Muscle of leg (tissue), 11 donors: ENCODE measurements around the gene SLC8A1. TPM values are rescaled to one million over a fixed set of nuclear protein-coding genes. Genes with fewer than 3 reads are reported as not detected.

Experiments used
- DNase-seq: peaks from one replicate; pipeline ENCODE4 v3.0.0; 2013
- H3K27ac ChIP-seq: one replicate; pipeline ENCODE4 v1.5.1; 2013; ENCODE audit warnings: mild to moderate bottlenecking, low read length, control low read depth
- H3K27me3 ChIP-seq: one replicate; pipeline ENCODE4 v1.6.1; 2013; ENCODE audit warnings: low read length; ENCODE audit not compliant: control insufficient read depth, insufficient read depth
- H3K36me3 ChIP-seq: one replicate; pipeline ENCODE4 v1.6.1; 2013; ENCODE audit warnings: low read length; ENCODE audit not compliant: control insufficient read depth, insufficient read depth
- H3K4me1 ChIP-seq: one replicate; pipeline ENCODE4 v1.6.1; 2013; ENCODE audit warnings: low read length; ENCODE audit not compliant: control insufficient read depth, insufficient read depth
- H3K4me3 ChIP-seq: one replicate; pipeline ENCODE4 v1.5.1; 2013; ENCODE audit warnings: low read length, control low read depth
- H3K9me3 ChIP-seq: replicated peaks from 2 replicates; pipeline ENCODE4 v1.6.1; 2013; ENCODE audit warnings: low read depth, low read length; ENCODE audit not compliant: control insufficient read depth
- WGBS: methylation state at CpG from one replicate; pipeline ENCODE4 v1.1.5; 2013; ENCODE audit warnings: missing lambda C conversion rate; ENCODE audit not compliant: insufficient coverage; 5-methylcytosine and 5-hydroxymethylcytosine counted together
- polyA plus RNA-seq, 8 donors: library from polyadenylated mRNA; unstranded; fragments of 120-200 nt; gene quantifications; one replicate each; pipeline versions ENCODE4 v1.2.1 to v1.2.3, GENCODE V29; 2013; ENCODE audit warnings: inconsistent platforms in 1 of 8, low replicate concordance in 1 of 8; ENCODE audit not compliant: insufficient read length in 8 of 8, insufficient read depth in 1 of 8
- total RNA-seq: library from RNA; stranded (reverse); fragments of 120-200 nt; gene quantifications from one replicate; pipeline ENCODE4 v1.2.4, GENCODE V29; 2013

The SLC8A1 gene
- total and polyA plus RNA-seq, 9 donors, result 4.9 to 36.8 (median 8.9) TPM

DNA sequence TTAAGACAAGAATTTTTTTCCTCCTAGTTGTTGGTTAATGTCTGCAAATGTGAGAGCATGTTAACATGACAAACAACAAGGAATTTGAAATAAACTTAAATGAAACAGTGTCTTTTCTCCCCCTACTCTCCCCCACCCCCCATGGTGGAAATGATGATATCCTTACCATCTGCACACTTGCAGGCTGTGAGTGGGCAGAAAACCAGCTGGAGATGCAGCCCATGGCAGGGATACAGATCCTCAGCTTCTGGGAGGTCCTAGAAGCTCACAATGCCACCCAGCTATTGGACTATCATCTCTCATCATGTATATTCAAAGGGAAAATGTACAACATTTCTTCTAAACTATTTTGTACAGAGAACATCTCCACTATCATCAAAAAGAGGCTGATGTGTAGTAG is 196.8 kb downstream of the SLC8A1 start:
- Histone ChIP-seq H3K27ac (no peak overlapping the region), H3K4me1 (peaks cover 3% of the 10 kb centered on the region), H3K4me3 (no peak overlapping the region)

DNA sequence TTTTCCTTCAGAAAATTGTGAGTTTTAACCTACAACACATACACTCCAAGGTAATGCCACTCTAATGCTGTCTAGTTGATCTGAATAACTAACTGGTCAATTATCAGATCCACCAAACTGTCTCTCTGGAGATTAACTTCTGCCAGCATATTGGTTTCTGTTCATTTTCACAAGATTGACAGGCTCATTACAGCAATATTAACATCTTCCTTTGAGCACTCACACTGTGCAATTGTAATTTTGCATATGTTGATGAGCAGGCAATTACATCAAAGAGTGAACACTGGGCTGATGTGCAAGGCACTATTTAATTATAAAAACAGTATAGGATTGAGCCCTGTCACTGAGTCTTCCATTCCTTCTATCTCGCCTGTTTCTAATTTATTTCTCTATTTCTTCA is 197.3 kb downstream of the SLC8A1 start:
- no peak overlapping the region for H3K4me3 ChIP-seq
- no peak overlapping the region for H3K27ac ChIP-seq
- WGBS, result no CpG with 5 or more reads among the region's 1 CpG
- H3K27me3 ChIP-seq, result no peaks in the 10 kb centered on the region
- no peaks in the 10 kb centered on the region for H3K9me3 ChIP-seq
- peaks cover 3% of the 10 kb centered on the region for H3K4me1 ChIP-seq
- no peaks in the 10 kb centered on the region for H3K36me3 ChIP-seq
- no peak for DNase-seq

More for the DNA sequence above, 196.8 kb downstream of the SLC8A1 start:
- H3K36me3 ChIP-seq, result no peaks in the 10 kb centered on the region
- no peaks in the 10 kb centered on the region for H3K9me3 ChIP-seq
- no peaks in the 10 kb centered on the region for H3K27me3 ChIP-seq
- no peak for DNase-seq

DNA sequence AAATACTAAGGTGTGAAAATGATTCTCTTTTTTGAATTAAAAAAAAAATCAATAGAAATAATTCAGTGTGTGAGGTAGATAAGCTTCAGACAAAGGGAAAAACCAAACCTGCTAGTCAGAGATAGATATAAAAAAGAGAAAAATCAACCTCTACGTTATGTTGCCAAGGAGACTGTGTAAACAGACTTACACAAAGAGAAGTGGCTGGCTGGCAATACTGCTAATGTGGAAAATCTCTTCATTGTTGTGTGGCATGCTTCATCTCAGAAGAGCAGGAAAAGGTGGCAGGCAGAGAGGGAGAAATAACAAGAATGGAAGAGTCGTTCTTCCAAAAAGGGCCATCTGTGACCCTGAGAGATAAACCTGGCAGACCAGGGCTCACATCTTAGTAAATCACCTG is 200.8 kb downstream of the SLC8A1 start:
- Histone ChIP-seq H3K27ac (no peak overlapping the region), H3K4me1 (peaks cover 3% of the 10 kb centered on the region)
- WGBS, result 40% methylated on average over 1 of the region's 2 CpGs

DNA sequence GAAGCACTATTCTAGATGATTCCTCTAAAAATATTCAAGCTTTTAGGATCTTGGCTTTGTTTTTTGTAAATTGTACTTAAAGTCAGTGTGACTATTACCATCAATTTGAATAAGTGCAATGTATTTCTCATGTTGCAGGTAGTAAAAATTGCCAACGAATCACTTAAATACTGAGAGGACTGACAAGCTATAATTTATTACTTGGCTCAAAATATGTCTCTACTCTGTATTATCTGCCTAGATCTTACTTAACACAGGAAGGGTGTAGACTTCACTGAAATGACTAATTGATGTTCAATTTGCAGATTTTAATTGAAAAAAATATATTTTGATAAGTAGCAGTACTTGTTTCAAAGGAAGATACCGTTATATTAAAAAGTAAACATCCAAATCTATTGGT is 202.3 kb downstream of the SLC8A1 start:
- Histone ChIP-seq H3K27ac (no peak overlapping the region), H3K9me3 (no peaks in the 10 kb centered on the region), H3K4me1 (peaks cover 3% of the 10 kb centered on the region), H3K4me3 (no peak overlapping the region), H3K27me3 (no peaks in the 10 kb centered on the region), H3K36me3 (no peaks in the 10 kb centered on the region)
- no CpG with 5 or more reads among the region's 2 CpGs for WGBS
- DNase-seq, result no peak

More for the DNA sequence above, 200.8 kb downstream of the SLC8A1 start:
- no peaks in the 10 kb centered on the region for H3K9me3 ChIP-seq
- DNase-seq, result peak; percentile 70
- no peak overlapping the region for H3K4me3 ChIP-seq
- no peaks in the 10 kb centered on the region for H3K27me3 ChIP-seq
- no peaks in the 10 kb centered on the region for H3K36me3 ChIP-seq

DNA sequence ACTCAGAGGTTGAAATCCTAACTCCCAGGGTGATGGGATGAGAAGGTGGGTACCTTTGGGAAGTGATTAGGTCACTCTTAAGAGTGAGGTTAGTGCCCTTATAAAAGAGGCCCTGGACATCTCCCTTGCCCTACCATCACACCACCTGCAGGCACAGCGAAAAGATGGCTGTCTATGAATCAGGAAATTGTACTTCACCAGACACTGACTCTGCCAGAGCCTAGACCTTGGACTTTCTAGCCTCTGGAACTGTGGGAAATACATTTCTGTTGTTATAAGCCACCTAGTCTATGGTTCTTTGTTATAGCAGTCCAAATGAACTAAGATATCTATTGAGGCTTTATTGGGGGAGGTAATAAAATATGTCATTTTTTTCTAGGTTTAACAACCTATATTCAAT is 203.6 kb downstream of the SLC8A1 start:
- DNase-seq, result no peak
- Histone ChIP-seq H3K36me3 (no peaks in the 10 kb centered on the region), H3K27me3 (no peaks in the 10 kb centered on the region), H3K9me3 (no peaks in the 10 kb centered on the region), H3K4me3 (no peak overlapping the region), H3K4me1 (peaks cover 8% of the 10 kb centered on the region), H3K27ac (no peak overlapping the region)
- WGBS, result no CpG with 5 or more reads among the region's 1 CpG

DNA sequence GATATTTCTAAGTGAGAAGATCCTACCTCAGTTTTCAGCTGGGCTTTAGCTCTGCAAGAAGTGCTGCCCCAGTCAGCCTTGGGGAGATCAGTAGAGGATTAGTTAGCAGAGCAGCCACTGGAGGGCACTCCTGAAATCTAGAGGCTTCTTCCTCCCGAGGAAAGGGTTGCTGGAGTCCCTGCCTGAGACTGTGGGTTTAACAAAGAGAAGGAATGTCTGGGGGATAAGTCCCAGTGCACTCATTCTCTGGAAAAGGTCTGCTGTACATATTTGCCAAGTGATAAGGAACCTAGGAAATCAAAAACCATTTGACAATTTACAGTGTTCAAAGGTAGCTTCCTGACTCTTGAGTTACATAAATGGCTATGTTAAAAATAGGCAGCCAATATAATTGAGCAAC is 207.2 kb downstream of the SLC8A1 start:
- H3K4me3 ChIP-seq, result no peak overlapping the region
- no peak overlapping the region for H3K27ac ChIP-seq
- no peaks in the 10 kb centered on the region for H3K36me3 ChIP-seq
- 13% methylated on average over 1 of the region's 1 CpG for WGBS
- H3K27me3 ChIP-seq, result no peaks in the 10 kb centered on the region
- no peaks in the 10 kb centered on the region for H3K9me3 ChIP-seq
- peak; percentile 51 for DNase-seq
- peaks cover 7% of the 10 kb centered on the region for H3K4me1 ChIP-seq

DNA sequence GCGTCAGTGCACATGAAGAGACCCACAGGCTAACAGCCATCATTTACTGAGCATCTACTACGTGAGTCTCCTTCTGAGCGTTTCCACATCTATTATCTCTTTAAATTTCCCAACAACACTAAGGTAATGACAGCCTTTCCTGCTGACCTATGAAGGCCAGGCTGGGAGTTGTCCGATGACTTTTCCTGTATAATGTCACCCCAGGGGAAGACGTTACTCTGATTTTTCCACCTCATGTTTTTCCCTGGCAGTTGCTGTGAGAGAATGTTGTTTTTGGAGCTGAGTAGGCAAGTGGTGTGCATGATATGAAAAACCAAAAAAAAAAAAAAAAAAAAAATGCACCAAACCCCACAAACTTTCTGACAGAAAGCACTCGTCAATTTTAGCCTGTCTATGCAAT is 207.6 kb downstream of the SLC8A1 start:
- no peak overlapping the region for H3K27ac ChIP-seq
- peaks cover 7% of the 10 kb centered on the region for H3K4me1 ChIP-seq

DNA sequence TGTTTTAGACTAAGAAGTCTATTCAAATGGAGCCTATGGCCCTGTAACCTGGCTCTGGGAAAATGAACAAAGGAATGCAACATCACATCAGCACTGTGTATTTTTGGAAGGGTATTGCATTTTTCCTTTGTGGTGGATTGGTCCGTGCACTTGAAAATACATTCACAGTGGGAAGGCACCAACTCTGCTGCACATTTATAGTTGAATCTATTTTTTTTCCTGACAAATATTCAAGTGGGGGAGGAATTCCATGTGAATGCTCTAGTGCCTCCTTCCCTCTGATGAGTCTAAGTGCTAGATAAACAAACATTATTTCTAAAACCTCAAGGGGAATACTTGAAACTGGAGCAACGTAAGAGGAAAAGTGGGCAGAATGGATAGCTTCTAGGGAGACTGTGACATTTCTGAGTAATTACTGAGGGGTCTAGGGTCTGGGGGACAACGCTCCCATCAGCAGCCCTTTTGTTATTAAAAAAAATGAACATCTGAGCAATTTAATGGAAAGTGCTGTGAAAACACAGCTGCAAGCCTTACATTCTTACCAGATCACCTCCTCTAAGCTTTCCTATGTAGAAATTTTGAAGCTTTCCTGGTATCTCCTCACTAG is 208.2 kb downstream of the SLC8A1 start:
- Histone ChIP-seq H3K4me1 (peaks cover 7% of the 10 kb centered on the region), H3K27ac (no peak overlapping the region)
- WGBS, result no CpG with 5 or more reads among the region's 3 CpGs

More for the DNA sequence above, 207.6 kb downstream of the SLC8A1 start:
- DNase-seq, result peak; percentile 41
- 92% methylated on average over 2 of the region's 6 CpGs for WGBS
- Histone ChIP-seq H3K27me3 (no peaks in the 10 kb centered on the region), H3K36me3 (no peaks in the 10 kb centered on the region), H3K9me3 (no peaks in the 10 kb centered on the region), H3K4me3 (no peak overlapping the region)

DNA sequence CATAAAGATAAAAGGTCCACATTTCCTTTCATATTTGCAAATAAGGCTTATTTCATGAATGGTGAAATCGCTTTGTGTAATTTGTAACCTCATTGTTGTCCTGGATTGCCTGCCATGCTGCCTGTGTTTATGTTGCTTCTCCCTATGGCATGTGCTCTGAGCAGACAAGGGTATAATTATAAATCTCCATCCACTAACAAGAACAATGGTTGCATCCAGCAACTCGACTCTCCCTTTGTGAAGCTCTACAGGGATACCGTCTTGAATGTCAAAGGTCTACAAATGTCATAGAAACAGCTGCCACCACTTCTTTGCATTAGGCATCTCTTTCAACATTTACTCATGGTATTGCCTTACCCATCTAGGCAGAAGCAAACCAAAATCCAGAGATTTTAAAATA is 209.6 kb downstream of the SLC8A1 start:
- peaks cover 7% of the 10 kb centered on the region for H3K4me1 ChIP-seq
- no peaks in the 10 kb centered on the region for H3K27me3 ChIP-seq
- H3K9me3 ChIP-seq, result no peaks in the 10 kb centered on the region
- no peak for DNase-seq
- H3K36me3 ChIP-seq, result no peaks in the 10 kb centered on the region
- H3K27ac ChIP-seq, result no peak overlapping the region
- H3K4me3 ChIP-seq, result no peak overlapping the region
- 72% methylated on average over 2 of the region's 3 CpGs for WGBS

More for the DNA sequence above, 208.2 kb downstream of the SLC8A1 start:
- Histone ChIP-seq H3K36me3 (no peaks in the 10 kb centered on the region), H3K27me3 (no peaks in the 10 kb centered on the region), H3K4me3 (no peak overlapping the region), H3K9me3 (no peaks in the 10 kb centered on the region)
- DNase-seq, result peak; percentile 73

DNA sequence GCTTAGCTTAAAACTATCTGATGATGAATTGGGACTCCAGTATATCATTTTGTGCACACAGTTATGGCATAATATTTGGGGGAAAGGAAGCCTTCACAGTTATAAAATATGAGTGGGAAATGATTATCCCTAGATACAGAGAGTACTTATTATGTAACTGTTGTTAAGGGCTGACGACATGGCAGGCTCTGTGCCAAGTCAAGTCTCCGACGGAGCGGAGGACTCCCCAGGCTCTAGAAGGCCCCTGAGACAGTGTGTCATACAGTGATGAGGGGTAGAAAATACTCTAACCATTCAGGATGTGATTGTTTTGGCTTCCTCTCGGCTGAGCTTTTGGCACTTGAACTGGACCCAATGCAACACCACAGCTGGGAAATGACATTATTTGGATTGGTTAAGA is 211.8 kb downstream of the SLC8A1 start:
- Histone ChIP-seq H3K27ac (peak overlapping the region; percentile 84), H3K9me3 (no peaks in the 10 kb centered on the region), H3K36me3 (no peaks in the 10 kb centered on the region), H3K4me1 (peaks cover 7% of the 10 kb centered on the region), H3K27me3 (no peaks in the 10 kb centered on the region), H3K4me3 (no peak overlapping the region)
- WGBS, result no CpG with 5 or more reads among the region's 5 CpGs
- peak; percentile 94 for DNase-seq
